Activated effector memory CD4-positive, alpha-beta T cell treated with Interleukin-2 at 50 U/mL for 16 hours (primary cell): ENCODE measurements around the gene MRPL24.
"Not testable (repeated sequence)": the region's sequence is repeated elsewhere in the genome, so short reads cannot be mapped to it uniquely, and the experiment has no call there.

ENCODE experiments used
- DNase-seq: peaks from one replicate; pipeline ENCODE4 v3.0.0-alpha.2; 2020

The MRPL24 gene

GRCh38 chr1:156760092-156760795 lies 19.4 kb upstream of the MRPL24 start:
- no peak for DNase-seq

GRCh38 chr1:156757572-156758253 lies 16.8 kb upstream of the MRPL24 start:
- not testable (repeated sequence) for DNase-seq

- no peak for DNase-seq
Measured at GRCh38 chr1:156756355-156756754, 15.5 kb upstream of the MRPL24 start.

- DNase-seq: no peak
Measured at GRCh38 chr1:156755527-156755950, 14.7 kb upstream of the MRPL24 start.

- no peak for DNase-seq
Measured at GRCh38 chr1:156754219-156754618, 13.3 kb upstream of the MRPL24 start.

- DNase-seq: no peak
Measured at GRCh38 chr1:156752843-156753482, 12.1 kb upstream of the MRPL24 start.

GRCh38 chr1:156751757-156752481 lies 11.0 kb upstream of the MRPL24 start:
- DNase-seq: peak; percentile 96

GRCh38 chr1:156751451-156751756 lies 10.5 kb upstream of the MRPL24 start, which contains the start of gene HDGF:
HDGF (minus strand) TSS chr1:156751675; CDS start chr1:156751429, 246 bp downstream.
- DNase-seq: no peak

GRCh38 chr1:156750711-156751450 lies 10.0 kb upstream of the MRPL24 start:
- no peak for DNase-seq

GRCh38 chr1:156750191-156750672 lies 9.3 kb upstream of the MRPL24 start:
- DNase-seq: no peak

- no peak for DNase-seq
Measured at GRCh38 chr1:156749419-156750118, 8.7 kb upstream of the MRPL24 start.

- no peak for DNase-seq
Measured at GRCh38 chr1:156748670-156749418, 8.0 kb upstream of the MRPL24 start.

- DNase-seq: no peak
Measured at GRCh38 chr1:156747742-156748669, 7.1 kb upstream of the MRPL24 start.

GRCh38 chr1:156746728-156747631 lies 6.1 kb upstream of the MRPL24 start:
- DNase-seq: no peak

GRCh38 chr1:156746406-156746727 lies 5.5 kb upstream of the MRPL24 start:
- DNase-seq: no peak

- no peak for DNase-seq
Measured at GRCh38 chr1:156745881-156746280, 5.0 kb upstream of the MRPL24 start.

- DNase-seq: no peak
Measured at GRCh38 chr1:156744786-156745419, 4.0 kb upstream of the MRPL24 start.

- DNase-seq: no peak
Measured at GRCh38 chr1:156744344-156744743, 3.5 kb upstream of the MRPL24 start.
